Liver (tissue), 9 donors: ENCODE results near the gene SGK2. TPM values are rescaled to one million over a fixed set of nuclear protein-coding genes. Genes with fewer than 3 reads are reported as not detected.

Experiments used
- DNase-seq: peaks from one replicate; pipeline ENCODE4 v3.0.0-alpha.2; 2017; ENCODE audit warnings: low spot score
- H3K27ac ChIP-seq, 2 donors: one replicate each; pipeline ENCODE4 v1.7.0; 2013; ENCODE audit warnings: inconsistent platforms in 2 of 2, low read length in 2 of 2, control low read depth in 1 of 2, low read depth in 1 of 2, mild to moderate bottlenecking in 1 of 2
- H3K27me3 ChIP-seq, 4 donors: one replicate each; pipeline versions ENCODE4 v1.6.1 to v1.7.0; 2013; ENCODE audit warnings: low read length in 3 of 4, inconsistent platforms in 1 of 4, mild to moderate bottlenecking in 1 of 4, moderate library complexity in 1 of 4; ENCODE audit not compliant: control insufficient read depth in 4 of 4, insufficient read depth in 4 of 4
- H3K36me3 ChIP-seq, 4 donors: one replicate each; pipeline versions ENCODE4 v1.6.1 to v1.7.0; 2013; ENCODE audit warnings: low read length in 3 of 4, mild to moderate bottlenecking in 3 of 4, low read depth in 1 of 4, moderate library complexity in 1 of 4; ENCODE audit not compliant: control insufficient read depth in 4 of 4, insufficient read depth in 3 of 4
- H3K4me1 ChIP-seq, 4 donors: one replicate each; pipeline versions ENCODE4 v1.6.1 to v1.7.0; 2013; ENCODE audit warnings: low read length in 3 of 4, mild to moderate bottlenecking in 3 of 4, moderate library complexity in 1 of 4; ENCODE audit not compliant: control insufficient read depth in 4 of 4, insufficient read depth in 4 of 4
- H3K4me3 ChIP-seq, 3 donors: one replicate each; pipeline versions ENCODE4 v1.6.1 to v1.7.0; 2013; ENCODE audit warnings: low read length in 3 of 3, control low read depth in 1 of 3, low read depth in 1 of 3, mild to moderate bottlenecking in 1 of 3
- H3K9ac ChIP-seq, 2 donors: one replicate each; pipeline ENCODE4 v1.7.0; 2013; ENCODE audit warnings: low read length in 2 of 2, mild to moderate bottlenecking in 2 of 2, moderate library complexity in 2 of 2, control low read depth in 1 of 2, low read depth in 1 of 2
- H3K9me3 ChIP-seq, 4 donors: one replicate each; pipeline versions ENCODE4 v1.6.1 to v1.7.0; 2013; ENCODE audit warnings: low read length in 3 of 4; ENCODE audit not compliant: control insufficient read depth in 4 of 4
- ATF3 ChIP-seq: IDR thresholded peaks from 2 replicates; pipeline ENCODE4 v1.6.1; 2016; ENCODE audit warnings: antibody characterized with exemption
- EGR1 ChIP-seq, 2 donors: IDR thresholded peaks; 2 replicates each; pipeline ENCODE4 v1.6.1; 2016 to 2018; ENCODE audit warnings: antibody characterized with exemption in 2 of 2, low read depth in 2 of 2
- FOXA1 ChIP-seq: IDR thresholded peaks from 2 replicates; pipeline ENCODE4 v1.6.1; 2016; ENCODE audit warnings: antibody characterized with exemption
- FOXA2 ChIP-seq: IDR thresholded peaks from 2 replicates; pipeline ENCODE4 v1.6.1; 2016; ENCODE audit warnings: antibody characterized with exemption
- GABPA ChIP-seq, 2 donors: IDR thresholded peaks in 1 of 2; conservative IDR thresholded peaks in 1 of 2; 2 replicates each; pipeline ENCODE4 v1.6.1; 2016; ENCODE audit warnings: antibody characterized with exemption in 2 of 2, mild to moderate bottlenecking in 1 of 2, moderate library complexity in 1 of 2
- HNF4A ChIP-seq, 2 donors: conservative IDR thresholded peaks; 2 replicates each; pipeline ENCODE4 v1.6.1; 2016; ENCODE audit warnings: antibody characterized with exemption in 2 of 2, mild to moderate bottlenecking in 2 of 2
- HNF4G ChIP-seq: IDR thresholded peaks from 2 replicates; pipeline ENCODE4 v1.6.1; 2016; ENCODE audit warnings: antibody characterized with exemption
- JUND ChIP-seq, 2 donors: IDR thresholded peaks; 2 replicates each; pipeline ENCODE4 v1.6.1; 2016; ENCODE audit warnings: antibody characterized with exemption in 2 of 2
- MAX ChIP-seq: IDR thresholded peaks from 2 replicates; pipeline ENCODE4 v1.6.1; 2016; ENCODE audit warnings: antibody characterized with exemption
- NR2F2 ChIP-seq: IDR thresholded peaks from 2 replicates; pipeline ENCODE4 v1.6.1; 2016; ENCODE audit warnings: antibody characterized with exemption
- RAD21 ChIP-seq, 2 donors: IDR thresholded peaks; 2 replicates each; pipeline ENCODE4 v1.6.1; 2016; ENCODE audit warnings: antibody characterized with exemption in 2 of 2, mild to moderate bottlenecking in 2 of 2
- RXRA ChIP-seq, 2 donors: IDR thresholded peaks; 2 replicates each; pipeline ENCODE4 v1.6.1; 2017 to 2018; ENCODE audit warnings: antibody characterized with exemption in 2 of 2, mild to moderate bottlenecking in 1 of 2
- SP1 ChIP-seq: IDR thresholded peaks from 2 replicates; pipeline ENCODE4 v1.6.1; 2018; ENCODE audit warnings: antibody characterized with exemption, mild to moderate bottlenecking
- TAF1 ChIP-seq: conservative IDR thresholded peaks from 2 replicates; pipeline ENCODE4 v1.6.1; 2016; ENCODE audit warnings: antibody characterized with exemption, mild to moderate bottlenecking
- YY1 ChIP-seq: IDR thresholded peaks from 2 replicates; pipeline ENCODE4 v1.6.1; 2016; ENCODE audit warnings: antibody characterized with exemption, mild to moderate bottlenecking
- WGBS: extraction: QIAGEN DNeasy Blood & Tissue Kit; methylation state at CpG from one replicate; pipeline ENCODE4 v1.1.7; 2013; 5-methylcytosine and 5-hydroxymethylcytosine counted together
- polyA plus RNA-seq, 2 donors: library from polyadenylated mRNA; stranded (reverse) in 1 of 2; unstranded in 1 of 2; fragments of 200-250 nt in 1 of 2; fragments of >200 nt in 1 of 2; fragmentation: Nextera tagmentation in 1 of 2; extraction: Ambion mirVana in 1 of 2; gene quantifications; one replicate each; pipeline versions ENCODE4 v1.2.1 to v1.2.3, GENCODE V29; 2013 to 2015
- total RNA-seq, 2 donors: library from RNA; depleted of rRNA; stranded (reverse); fragments of >200 nt; gene quantifications; one replicate each; pipeline ENCODE4 v1.2.3, GENCODE V29; 2014
- TF ChIP-seq, protein P1 (sequence below): fragments of 150-350 bp; IDR thresholded peaks from 2 replicates; pipeline ENCODE4 v1.5.1; 2017; ENCODE audit warnings: improper control_type of control experiment, low read depth, low read length; ENCODE audit not compliant: missing input control
- TF ChIP-seq, protein P2 (sequence below): IDR thresholded peaks from 2 replicates; pipeline ENCODE4 v1.6.1; 2016; ENCODE audit warnings: antibody characterized with exemption
- TF ChIP-seq, protein P3 (sequence below): IDR thresholded peaks from 2 replicates; pipeline ENCODE4 v1.6.1; 2016; ENCODE audit warnings: antibody characterized with exemption, mild to moderate bottlenecking
- donor health status: healthy.
- donor health status: healthy.
- donor health status: healthy.
- donor health status: healthy.
- donor health status: healthy.

Gene SGK2
- total and polyA plus RNA-seq, 4 donors = 22.9 to 253 (median 60.3) TPM

DNA sequence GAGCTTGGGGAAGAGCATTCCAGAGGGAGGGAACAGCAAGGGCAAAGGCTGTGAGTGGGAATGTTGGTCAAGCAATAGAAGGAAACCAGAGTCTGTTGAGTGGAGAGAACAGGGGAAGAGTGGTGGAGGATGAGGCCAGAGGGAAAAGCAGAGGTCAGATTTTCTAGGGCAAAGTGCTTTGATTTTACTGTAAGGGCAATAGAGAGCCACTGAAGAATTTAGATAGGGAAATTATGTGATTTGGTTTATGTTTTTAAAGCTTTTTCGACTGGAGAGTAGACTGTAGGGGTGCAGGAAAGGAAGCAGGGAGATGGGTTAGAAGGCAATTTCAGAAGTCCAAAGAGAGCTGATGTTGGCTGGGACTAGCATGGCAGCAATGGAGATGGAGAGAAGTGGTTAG is 46.9 kb upstream of the SGK2 start:
- Histone ChIP-seq H3K9ac (no peak overlapping the region), H3K4me1 (peaks cover 5 to 27% (median 16%) of the 10 kb centered on the region in 4 donors), H3K27me3 (no peaks in the 10 kb centered on the region), H3K9me3 (no peaks in the 10 kb centered on the region), H3K36me3 (no peaks in the 10 kb centered on the region), H3K4me3 (no peak overlapping the region), H3K27ac (no peak overlapping the region)
- DNase-seq = no peak
- WGBS = 86% methylated on average over 1 of the region's 1 CpG
- TF ChIP-seq SP1 = no peak
- TF ChIP-seq FOXA2 = no peak
- TF ChIP-seq ATF3 = no peak
- TF ChIP-seq HNF4G = no peak
- no peak for TF ChIP-seq TAF1
- TF ChIP-seq MAX = no peak
- TF ChIP-seq, protein P1, sequence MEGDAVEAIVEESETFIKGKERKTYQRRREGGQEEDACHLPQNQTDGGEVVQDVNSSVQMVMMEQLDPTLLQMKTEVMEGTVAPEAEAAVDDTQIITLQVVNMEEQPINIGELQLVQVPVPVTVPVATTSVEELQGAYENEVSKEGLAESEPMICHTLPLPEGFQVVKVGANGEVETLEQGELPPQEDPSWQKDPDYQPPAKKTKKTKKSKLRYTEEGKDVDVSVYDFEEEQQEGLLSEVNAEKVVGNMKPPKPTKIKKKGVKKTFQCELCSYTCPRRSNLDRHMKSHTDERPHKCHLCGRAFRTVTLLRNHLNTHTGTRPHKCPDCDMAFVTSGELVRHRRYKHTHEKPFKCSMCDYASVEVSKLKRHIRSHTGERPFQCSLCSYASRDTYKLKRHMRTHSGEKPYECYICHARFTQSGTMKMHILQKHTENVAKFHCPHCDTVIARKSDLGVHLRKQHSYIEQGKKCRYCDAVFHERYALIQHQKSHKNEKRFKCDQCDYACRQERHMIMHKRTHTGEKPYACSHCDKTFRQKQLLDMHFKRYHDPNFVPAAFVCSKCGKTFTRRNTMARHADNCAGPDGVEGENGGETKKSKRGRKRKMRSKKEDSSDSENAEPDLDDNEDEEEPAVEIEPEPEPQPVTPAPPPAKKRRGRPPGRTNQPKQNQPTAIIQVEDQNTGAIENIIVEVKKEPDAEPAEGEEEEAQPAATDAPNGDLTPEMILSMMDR = no peak
- no peak for TF ChIP-seq JUND (IDR thresholded peaks at IDR 0.05)
- TF ChIP-seq RXRA (IDR thresholded peaks at IDR 0.05) = no peak
- no peak for TF ChIP-seq FOXA1
- no peak for TF ChIP-seq GABPA (IDR thresholded peaks at IDR 0.05 in 1 of 2, conservative IDR thresholded peaks at IDR 0.05 in 1 of 2)
- TF ChIP-seq, protein P2, sequence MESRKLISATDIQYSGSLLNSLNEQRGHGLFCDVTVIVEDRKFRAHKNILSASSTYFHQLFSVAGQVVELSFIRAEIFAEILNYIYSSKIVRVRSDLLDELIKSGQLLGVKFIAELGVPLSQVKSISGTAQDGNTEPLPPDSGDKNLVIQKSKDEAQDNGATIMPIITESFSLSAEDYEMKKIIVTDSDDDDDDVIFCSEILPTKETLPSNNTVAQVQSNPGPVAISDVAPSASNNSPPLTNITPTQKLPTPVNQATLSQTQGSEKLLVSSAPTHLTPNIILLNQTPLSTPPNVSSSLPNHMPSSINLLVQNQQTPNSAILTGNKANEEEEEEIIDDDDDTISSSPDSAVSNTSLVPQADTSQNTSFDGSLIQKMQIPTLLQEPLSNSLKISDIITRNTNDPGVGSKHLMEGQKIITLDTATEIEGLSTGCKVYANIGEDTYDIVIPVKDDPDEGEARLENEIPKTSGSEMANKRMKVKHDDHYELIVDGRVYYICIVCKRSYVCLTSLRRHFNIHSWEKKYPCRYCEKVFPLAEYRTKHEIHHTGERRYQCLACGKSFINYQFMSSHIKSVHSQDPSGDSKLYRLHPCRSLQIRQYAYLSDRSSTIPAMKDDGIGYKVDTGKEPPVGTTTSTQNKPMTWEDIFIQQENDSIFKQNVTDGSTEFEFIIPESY = no peak
- no peak for TF ChIP-seq HNF4A (conservative IDR thresholded peaks at IDR 0.05)
- TF ChIP-seq, protein P3, sequence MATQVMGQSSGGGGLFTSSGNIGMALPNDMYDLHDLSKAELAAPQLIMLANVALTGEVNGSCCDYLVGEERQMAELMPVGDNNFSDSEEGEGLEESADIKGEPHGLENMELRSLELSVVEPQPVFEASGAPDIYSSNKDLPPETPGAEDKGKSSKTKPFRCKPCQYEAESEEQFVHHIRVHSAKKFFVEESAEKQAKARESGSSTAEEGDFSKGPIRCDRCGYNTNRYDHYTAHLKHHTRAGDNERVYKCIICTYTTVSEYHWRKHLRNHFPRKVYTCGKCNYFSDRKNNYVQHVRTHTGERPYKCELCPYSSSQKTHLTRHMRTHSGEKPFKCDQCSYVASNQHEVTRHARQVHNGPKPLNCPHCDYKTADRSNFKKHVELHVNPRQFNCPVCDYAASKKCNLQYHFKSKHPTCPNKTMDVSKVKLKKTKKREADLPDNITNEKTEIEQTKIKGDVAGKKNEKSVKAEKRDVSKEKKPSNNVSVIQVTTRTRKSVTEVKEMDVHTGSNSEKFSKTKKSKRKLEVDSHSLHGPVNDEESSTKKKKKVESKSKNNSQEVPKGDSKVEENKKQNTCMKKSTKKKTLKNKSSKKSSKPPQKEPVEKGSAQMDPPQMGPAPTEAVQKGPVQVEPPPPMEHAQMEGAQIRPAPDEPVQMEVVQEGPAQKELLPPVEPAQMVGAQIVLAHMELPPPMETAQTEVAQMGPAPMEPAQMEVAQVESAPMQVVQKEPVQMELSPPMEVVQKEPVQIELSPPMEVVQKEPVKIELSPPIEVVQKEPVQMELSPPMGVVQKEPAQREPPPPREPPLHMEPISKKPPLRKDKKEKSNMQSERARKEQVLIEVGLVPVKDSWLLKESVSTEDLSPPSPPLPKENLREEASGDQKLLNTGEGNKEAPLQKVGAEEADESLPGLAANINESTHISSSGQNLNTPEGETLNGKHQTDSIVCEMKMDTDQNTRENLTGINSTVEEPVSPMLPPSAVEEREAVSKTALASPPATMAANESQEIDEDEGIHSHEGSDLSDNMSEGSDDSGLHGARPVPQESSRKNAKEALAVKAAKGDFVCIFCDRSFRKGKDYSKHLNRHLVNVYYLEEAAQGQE = no peak
- no peak for TF ChIP-seq NR2F2
- TF ChIP-seq YY1 = no peak
- TF ChIP-seq RAD21 (IDR thresholded peaks at IDR 0.05) = no peak
- no peak for TF ChIP-seq EGR1 (IDR thresholded peaks at IDR 0.05; ENCODE audit: low read depth in 2 of 2)
